Measurements from ENCODE around the gene LILRA2.
"Not testable (repeated sequence)": the region's sequence is repeated elsewhere in the genome, so short reads cannot be mapped to it uniquely, and the experiment has no call there.

Gene LILRA2

DNA sequence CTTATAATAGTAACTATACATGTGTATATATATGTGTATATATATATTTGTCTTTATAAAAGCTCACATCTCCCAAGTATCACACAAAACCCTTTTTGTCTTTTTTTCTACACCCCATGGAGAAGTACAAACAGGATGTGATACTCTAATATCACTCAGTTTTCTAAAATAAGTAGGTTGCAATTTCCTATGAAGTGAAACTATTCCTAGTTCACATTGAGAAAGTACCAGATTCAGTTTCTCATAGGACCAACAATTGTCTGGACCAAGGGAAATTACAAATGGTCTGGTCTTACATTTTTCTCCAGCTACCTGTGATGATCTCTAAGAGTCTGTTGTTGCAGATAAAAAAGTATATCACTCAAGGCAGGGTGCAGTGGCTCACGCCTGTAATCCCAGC lies 38.8 kb downstream of the LILRA2 start:
- DNase-seq, result no peak

DNA sequence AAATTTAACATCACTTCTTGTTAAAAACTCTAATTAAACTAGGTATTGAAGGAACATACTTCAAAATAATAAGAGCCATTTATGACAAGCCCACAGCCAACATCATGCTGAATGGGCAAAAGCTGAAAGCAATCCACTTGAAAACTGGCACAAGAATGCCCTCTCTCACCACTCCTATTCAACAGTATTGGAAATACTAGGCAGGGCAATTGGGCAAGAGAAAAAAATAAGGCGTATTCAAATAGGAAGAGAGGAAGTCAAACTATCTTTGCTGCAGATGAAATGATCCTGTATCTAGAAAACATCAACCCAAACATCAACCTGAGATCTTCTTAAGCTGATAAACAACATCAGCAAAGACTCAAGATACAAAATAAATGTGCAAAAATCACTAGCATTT lies 41.1 kb downstream of the LILRA2 start:
- DNase-seq, result no peak

DNA sequence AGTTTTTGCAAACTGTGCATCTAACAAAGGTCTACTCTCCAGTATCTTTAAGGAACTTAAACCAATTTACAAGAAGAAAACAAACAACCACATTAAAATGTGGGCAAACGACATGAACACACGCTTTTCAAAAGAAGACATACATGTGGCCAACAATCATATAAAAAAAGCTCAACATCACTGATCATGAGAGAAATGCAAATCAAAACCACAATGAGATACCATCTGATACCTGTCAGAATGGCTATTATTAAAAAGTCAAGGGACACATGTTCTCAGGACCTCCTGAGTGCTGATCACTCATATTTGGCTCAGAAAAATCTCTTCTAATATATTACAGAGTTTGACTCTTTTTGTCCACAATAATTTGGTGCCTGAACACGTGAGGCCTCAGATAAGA lies 42.5 kb downstream of the LILRA2 start:
- no peak for DNase-seq

DNA sequence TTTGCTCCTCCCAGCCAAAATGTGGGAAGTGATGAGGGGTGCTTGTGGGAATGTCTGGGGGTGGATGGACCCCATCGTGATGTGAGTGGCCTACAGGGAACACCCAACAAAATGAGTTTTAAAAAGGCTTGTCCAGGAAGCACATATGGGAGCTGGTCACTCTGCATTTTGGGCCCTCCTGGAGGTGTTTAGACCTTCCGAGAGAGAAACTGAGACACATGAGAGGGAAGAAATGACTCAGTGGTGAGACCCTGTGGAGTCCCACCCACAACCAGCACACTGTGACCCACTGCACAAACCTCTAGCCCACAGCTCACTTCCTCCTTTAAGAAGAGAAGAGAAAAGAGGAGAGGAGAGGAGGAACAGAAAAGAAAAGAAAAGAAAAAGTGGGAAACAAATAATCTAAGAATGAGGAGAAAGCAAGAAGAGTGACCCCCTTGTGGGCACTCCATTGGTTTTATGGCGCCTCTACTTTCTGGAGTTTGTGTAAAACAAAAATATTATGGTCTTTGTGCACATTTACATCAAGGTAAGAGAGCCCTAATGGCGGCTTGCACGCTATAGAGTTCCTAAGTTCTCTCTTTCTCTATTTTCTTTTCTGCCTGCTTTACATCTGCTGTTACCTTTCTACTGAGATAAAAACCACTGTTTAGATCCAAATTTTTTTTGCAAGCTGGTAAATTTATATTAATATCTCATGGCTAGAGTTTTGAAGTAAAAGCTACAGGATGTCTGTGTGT lies 43.4 kb downstream of the LILRA2 start:
- DNase-seq, result no peak

DNA sequence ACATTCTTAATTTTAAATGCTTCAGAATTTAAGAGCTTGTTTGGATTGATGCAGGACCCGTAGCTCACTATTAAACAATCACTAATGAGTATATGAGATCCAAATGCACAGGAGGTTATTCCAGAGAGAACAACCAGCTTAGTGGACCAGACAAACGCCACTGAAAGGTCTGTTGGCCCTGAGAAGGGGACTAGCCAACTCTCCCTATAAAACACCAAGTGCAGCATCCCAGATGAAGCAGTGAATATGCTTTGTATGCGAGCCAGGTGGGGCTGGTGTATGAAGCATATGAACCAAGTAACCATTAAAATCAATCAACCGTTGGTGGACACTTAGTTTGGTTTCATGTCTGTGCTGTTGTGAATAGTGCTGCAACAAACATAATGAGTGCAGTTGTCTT lies 46.9 kb downstream of the LILRA2 start:
- DNase-seq, result no peak

DNA sequence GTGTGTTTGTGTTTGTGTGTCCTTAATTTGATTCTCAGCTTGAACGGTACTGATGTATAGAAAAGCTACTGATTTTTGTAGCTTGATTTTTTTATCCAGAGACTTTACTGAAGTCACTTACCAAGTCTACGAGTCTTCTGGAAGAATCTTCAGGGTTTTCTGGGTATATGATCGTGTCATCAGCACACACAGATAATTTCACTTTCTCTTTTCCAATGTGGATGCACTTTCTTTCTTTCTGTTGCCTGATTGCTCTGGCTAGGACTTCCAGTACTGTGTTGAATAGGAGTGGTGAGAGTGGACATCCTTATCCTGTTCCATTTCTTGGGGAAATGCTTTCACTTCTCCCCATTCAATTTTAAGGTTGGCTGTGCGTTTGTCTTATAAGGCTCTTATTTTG lies 48.8 kb downstream of the LILRA2 start:
- no peak for DNase-seq

DNA sequence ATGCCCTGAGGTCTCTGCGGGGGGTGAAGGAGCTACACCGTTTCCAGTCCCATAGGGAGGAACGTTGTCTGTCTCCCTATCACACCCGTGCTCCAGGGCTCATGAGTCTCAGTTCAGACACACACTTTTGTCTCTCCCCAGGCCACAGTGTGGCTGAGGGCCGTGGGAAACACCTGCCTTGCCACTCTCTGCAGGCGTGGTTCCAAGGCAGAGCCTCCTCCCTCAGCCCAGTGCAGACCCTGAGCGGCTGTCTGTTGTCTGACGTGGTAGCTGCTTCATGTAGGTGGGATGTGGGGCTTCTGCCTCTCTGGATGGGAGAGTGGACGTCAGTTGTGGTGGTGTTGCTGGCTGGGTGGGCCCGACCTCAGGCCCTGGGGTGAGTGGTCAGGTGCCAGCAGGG lies 50.6 kb downstream of the LILRA2 start:
- DNase-seq, result not testable (repeated sequence)

DNA sequence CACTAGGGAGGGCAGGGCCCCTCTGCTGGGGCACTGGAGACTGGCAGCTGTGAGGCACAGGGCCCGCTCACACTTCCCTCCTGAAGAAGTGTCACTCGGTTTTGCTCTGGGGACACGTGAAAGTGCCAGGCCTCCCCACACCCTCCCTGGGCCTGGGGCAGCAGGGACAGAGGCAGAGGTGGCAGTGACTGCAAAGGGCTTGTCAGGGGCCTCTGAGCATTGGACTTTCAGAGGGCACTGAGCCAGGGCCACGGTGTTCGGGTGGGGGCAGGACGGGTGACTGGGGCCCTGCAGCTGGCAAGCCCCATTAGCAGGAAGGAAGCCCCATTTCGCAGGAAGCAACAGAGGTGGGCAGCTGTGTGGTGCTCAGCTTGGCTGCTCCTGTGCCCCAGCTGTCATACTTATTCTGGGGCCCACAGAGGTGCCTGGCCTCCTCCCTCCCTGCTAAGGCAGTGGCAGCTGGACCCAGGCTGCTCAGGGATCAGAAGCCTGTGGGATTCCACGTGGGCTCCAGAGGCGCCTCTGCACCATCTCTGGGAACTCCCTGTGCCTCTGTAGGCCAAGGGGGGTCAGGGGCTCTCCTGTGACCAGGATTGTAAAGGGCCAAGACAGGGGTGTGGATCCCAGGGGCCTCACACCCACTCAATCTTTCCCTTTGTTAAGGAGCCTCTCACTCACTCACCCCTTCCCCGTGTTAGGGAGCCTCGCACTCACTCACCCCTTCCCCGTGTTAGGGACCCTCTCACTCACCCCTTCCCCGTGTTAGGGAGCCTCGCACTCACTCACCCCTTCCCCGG lies 51.5 kb downstream of the LILRA2 start:
- peak; percentile 55 for DNase-seq

DNA sequence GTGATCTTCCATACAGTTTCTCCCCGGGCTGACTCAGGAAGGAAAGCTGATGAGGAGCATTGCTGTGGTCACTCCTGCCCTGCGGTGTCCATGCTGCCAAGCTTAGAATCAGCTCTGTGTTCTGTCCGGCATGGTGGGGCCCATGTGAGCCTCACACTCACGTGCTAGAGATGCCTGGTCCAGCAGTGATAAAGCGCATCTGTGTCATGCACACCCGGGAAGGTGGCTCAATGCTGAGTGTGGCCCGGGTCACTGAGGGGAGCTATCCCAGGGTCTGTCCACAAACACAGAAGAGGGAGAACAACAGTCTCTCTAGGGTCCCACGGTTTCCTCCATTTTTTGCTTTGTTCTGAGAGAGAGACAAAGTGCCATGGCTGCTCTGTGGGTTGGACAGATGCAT lies 53.2 kb downstream of the LILRA2 start:
- no peak for DNase-seq

DNA sequence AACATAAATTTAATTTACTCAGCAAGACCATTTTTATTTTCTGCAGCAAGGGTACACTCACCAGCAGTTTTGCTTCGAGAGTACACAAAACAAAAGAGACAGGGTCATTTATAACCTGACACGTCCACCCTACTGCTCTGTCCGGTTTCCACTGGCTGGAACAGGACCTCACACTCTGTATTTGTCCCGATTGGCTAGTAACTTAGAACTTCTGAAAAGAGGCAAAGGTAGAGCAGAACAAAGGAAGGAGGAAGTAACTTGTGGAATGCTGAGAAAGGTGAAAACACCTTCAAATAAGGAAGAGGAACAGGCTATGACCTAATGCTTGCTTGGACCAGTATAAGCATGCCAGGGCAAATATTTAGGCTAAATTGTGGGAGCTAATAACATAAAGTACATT lies 54.3 kb downstream of the LILRA2 start:
- not testable (repeated sequence) for DNase-seq

DNA sequence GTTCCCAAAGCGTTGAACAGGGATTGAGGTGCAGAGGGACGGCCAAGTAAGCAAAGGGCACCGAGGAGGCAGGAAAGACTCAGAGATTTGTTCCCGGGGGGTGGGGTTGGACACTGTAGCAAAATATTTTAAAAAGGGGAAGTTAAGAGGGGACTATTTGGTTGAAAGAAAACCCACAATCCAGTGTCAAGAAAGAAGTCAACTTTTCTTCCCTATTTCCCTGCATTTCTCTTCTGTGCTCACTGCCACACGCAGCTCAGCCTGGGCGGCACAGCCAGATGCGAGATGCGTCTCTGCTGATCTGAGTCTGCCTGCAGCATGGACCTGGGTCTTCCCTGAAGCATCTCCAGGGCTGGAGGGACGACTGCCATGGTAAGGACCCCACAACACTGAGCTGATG lies 56.7 kb downstream of the LILRA2 start, which contains the start of gene LILRB1:
TSS of gene LILRB1 (plus strand) at position 223 of the 400 bp plus-strand sequence. CDS start 590 bp downstream, outside the sequence.
- not testable (repeated sequence) for DNase-seq

DNA sequence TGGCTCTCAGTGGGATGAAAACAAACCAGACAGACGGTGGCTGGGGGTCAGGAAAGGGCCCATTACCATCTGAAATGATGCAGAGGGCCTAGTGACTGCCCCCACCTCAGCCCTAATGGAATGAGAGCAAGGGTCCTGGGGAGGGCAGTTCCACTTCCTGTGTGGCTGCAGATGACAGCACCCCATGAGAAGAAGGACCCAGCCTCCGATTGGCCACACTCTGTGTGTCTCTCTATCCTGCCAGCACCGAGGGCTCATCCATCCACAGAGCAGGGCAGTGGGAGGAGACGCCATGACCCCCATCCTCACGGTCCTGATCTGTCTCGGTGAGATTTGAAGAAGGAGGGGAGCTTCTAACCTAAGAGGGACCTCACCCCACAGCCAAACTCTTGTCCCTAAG lies 57.2 kb downstream of the LILRA2 start:
- DNase-seq, result no peak

DNA sequence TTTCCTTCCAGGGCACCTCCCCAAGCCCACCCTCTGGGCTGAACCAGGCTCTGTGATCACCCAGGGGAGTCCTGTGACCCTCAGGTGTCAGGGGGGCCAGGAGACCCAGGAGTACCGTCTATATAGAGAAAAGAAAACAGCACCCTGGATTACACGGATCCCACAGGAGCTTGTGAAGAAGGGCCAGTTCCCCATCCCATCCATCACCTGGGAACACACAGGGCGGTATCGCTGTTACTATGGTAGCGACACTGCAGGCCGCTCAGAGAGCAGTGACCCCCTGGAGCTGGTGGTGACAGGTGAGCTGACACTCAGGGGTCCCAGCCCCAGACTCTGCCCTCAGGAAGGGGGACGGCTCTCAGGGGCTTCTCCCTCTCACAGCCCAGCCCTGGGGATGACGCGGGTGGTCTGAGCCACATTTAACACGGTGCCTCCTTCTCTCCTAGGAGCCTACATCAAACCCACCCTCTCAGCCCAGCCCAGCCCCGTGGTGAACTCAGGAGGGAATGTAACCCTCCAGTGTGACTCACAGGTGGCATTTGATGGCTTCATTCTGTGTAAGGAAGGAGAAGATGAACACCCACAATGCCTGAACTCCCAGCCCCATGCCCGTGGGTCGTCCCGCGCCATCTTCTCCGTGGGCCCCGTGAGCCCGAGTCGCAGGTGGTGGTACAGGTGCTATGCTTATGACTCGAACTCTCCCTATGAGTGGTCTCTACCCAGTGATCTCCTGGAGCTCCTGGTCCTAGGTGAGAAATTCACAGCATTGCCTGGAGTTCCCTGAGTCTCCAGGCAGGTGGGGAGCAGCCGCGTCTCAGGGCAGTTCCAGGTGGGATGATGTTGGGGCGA lies 58.1 kb downstream of the LILRA2 start:
- not testable (repeated sequence) for DNase-seq

DNA sequence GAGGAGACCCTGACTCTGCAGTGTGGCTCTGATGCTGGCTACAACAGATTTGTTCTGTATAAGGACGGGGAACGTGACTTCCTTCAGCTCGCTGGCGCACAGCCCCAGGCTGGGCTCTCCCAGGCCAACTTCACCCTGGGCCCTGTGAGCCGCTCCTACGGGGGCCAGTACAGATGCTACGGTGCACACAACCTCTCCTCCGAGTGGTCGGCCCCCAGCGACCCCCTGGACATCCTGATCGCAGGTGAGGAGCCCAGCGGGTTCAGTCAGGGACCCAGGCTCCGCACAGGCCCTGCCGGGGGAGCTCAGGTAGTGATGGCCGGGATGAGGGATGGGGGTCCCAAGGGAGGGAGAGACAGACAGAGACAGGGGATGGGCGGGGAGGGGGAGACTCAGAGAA lies 58.9 kb downstream of the LILRA2 start:
- not testable (repeated sequence) for DNase-seq

DNA sequence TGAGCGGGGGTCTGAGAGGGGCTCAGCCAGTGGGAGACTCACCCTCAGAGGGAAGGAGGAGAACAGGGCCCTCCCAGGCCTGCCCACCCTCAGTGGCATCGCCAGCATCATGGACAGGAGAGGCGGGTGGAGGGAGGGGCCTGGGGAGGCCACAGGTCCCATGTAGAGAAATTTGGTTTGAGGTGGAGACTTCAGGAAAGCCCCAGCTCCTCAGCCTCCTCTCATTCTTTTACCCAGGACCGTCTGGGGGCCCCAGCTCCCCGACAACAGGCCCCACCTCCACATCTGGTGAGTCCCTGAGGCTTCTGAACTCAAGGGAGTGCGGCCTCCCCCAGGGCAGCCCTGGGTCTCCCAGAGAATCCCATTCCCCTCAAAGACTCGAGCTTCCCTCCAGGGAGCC lies 59.8 kb downstream of the LILRA2 start:
- no peak for DNase-seq

DNA sequence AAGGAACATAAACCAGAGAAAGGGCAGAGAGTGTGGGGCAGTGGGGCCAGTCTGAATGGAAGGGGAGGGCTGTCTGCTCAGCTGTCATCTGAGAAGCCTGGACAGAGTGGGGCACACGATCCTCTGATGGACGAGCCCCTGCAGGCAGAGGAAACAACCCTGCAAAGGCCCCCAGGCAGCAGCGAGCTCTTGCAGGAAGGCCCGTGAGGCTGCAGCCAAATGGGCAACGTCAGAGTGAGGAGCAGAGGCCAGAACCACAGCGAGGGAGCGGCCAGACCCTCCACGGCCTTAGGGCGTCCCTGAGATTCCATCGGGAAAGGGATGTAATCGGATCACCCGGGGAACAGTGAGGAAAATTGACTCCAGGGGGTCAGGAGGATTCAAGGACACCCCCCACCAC lies 62.5 kb downstream of the LILRA2 start:
- DNase-seq, result not testable (repeated sequence)

DNA sequence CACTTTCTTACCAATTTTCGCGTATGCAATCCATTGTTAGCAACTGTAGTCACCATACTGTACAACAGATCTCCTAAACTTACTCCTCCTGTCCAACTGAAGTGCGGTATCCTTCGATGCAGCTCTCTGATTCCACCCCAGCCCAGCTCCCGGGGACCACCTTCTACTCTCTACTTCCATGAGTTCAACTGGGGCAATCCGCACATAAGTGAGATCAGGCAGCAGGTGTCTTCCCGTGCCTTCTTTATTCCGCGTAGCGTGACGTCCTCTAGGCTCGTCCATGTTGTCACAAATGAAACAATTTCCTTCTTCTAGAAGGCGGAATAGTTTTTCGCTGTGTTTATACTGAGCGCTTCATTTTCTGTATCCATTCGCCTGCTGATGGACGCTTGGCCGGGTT lies 65.1 kb downstream of the LILRA2 start:
- DNase-seq, result no peak
